Activated CD8-positive, alpha-beta memory T cell treated with anti-CD3 and anti-CD28 coated beads, Interleukin-2, amount 50 U/mL, for 4 hours (primary cell): ENCODE measurements around the gene LRRC32.

Experiments used
- DNase-seq: peaks from one replicate; pipeline ENCODE4 v3.0.0-alpha.2; 2020

Gene LRRC32, protein sequence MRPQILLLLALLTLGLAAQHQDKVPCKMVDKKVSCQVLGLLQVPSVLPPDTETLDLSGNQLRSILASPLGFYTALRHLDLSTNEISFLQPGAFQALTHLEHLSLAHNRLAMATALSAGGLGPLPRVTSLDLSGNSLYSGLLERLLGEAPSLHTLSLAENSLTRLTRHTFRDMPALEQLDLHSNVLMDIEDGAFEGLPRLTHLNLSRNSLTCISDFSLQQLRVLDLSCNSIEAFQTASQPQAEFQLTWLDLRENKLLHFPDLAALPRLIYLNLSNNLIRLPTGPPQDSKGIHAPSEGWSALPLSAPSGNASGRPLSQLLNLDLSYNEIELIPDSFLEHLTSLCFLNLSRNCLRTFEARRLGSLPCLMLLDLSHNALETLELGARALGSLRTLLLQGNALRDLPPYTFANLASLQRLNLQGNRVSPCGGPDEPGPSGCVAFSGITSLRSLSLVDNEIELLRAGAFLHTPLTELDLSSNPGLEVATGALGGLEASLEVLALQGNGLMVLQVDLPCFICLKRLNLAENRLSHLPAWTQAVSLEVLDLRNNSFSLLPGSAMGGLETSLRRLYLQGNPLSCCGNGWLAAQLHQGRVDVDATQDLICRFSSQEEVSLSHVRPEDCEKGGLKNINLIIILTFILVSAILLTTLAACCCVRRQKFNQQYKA

GRCh38 chr11:76670485-76671236 is at the start of gene LRRC32:
TSS of gene LRRC32 (minus strand) at chr11:76670747. CDS start at chr11:76665954, 4,793 bp downstream.
- peak; percentile 27 for DNase-seq

DNA sequence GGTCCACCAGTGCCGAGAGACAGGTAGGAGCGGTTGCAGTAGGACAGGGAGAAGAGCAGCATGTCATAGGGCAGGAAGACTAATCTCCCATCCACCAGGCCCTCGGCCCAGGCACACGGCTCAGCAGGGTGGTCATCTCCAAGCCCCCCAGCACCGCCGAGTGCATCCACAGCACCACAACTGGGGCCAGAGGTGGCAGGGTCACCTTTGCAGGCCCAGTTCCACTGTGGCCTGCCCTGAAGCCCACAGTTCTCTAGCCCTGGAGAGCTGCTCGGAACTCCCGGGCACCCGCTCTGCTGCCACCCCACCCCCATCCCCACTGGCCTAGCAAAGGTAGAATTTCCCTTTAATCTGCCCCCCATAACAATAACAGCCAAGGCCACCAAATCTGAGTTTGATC is 49.1 kb upstream of the LRRC32 start:
- DNase-seq = no peak

DNA sequence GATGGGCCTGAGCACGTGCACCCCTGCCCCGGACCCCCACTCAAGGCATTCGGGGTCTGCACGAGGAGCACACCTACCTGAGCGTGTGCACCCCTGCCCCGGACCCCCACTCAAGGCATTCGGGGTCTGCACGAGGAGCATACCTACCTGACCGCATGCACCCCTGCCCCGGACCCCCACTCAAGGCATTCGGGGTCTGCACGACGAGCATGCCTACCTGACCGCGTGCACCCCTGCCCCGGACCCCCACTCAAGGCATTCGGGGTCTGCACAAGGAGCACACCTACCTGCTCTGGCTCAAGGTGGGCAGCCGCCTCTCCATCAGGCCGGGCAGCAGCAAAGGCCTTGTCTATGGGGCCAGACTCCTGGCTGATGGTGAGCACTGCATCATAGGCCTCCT is 48.7 kb upstream of the LRRC32 start:
- no peak for DNase-seq

DNA sequence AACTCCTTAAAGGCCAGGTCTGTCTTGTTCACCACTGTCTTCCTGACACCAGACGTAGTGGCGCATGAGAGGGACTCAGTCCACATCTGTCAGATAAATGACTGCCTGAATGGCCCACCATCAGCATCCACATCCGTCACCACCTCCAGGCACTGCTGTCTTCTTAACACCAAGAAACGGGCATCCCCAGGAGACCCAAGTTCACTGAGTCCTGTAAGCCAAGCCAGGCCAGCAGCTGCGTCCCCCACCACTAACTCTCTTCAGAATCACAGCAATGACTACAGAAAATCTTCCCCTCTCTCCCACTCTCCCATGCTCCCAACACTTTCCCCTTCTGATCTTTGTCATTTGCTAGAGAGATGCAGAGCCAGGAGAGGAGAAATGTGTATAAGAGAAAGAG is 47.3 kb upstream of the LRRC32 start:
- DNase-seq = no peak

DNA sequence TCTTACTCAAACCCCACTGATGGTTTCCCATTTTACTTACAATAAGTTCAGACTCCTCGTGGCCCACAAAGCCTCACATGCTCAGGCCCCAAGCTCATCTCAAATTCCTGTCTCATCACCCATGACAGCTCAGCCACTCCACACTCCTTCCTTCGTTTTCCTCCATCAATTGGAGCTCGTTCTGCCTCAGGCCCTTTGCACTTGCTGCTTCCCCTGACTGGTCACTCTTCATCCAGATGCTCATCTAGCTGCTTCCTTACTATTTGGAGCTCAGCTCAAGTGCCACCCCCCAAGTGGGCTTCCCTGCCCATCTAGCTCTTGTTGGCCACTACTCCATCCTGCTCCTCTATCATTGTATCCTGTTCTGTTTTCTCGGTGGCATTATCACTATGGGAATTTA is 46.8 kb upstream of the LRRC32 start:
- DNase-seq = no peak

GRCh38 chr11:76716268-76716667 is 45.7 kb upstream of the LRRC32 start:
- no peak for DNase-seq

DNA sequence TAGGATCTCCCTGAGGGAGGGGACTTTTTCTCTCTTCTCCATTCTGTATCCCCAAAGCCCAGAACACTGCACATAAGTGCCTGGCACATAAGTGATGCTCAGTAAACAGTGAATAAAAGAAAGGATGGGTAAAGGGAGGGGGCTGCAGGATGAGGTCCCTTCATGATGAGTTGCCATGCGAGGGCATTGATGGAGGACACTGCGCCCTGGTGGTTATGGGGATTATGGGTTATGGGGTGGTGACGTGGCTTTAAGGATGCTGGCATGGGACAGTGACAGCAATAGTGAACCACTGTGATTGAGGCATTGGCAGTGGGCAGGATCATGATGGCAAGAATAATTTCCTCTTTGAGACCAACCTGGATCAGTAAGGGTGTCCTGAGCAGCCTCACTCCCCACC is 43.9 kb upstream of the LRRC32 start:
- DNase-seq = no peak

DNA sequence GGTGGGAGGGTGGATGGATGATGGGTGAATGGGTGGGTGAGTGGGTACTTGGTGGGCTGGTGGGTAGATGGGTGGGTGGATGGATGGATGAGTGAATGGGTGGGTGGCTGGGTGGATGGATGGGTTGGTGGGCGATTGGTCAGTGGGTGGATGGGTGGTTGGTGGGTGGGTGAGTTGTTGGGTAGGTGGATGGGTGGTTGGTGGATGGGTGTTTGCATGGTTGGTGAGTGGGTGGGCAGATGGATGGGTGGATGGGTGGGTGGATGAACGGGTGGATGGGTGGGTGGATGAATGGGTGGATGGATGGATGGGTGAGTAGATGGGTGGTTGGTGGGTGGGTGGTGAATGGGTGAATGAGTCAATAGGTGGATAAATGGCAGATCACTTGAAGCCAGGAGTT is 43.0 kb upstream of the LRRC32 start:
- no peak for DNase-seq

GRCh38 chr11:76712125-76712524 is 41.6 kb upstream of the LRRC32 start:
- no peak for DNase-seq

GRCh38 chr11:76709756-76710155 is 39.2 kb upstream of the LRRC32 start:
- no peak for DNase-seq

- DNase-seq = no peak
These were observed 38.6 kb upstream of the LRRC32 start for GRCh38 chr11:76708972-76709660.

DNA sequence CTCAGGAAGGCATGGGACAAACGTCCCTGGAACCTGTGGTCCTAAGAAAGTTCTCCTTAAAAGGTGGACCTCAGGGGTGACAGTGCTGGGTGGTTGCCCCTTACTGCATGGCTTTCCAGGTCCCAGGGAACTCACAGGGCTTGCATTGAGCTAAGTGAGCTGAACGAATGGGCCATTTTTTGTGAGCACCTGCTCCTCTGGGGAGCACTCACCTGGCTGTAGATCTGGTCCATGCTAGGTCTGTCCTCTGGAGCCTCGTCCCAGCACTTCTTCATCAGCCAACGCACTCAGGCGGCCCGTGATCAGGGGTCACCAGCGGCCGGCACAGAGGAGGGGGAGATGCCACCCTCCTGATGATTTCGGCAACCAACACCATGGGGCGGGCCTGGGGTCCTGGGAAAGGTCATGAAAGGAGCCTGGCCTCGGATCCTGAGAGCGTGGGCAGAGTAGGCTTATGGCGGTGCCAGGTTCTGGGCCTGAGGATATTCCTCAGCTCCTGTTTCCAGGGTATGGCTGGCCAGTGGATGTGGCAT is 36.8 kb upstream of the LRRC32 start:
- DNase-seq = no peak

GRCh38 chr11:76706667-76707066 is 36.1 kb upstream of the LRRC32 start:
- no peak for DNase-seq

GRCh38 chr11:76705826-76706225 is 35.3 kb upstream of the LRRC32 start:
- DNase-seq = no peak

GRCh38 chr11:76704171-76704948 is 33.8 kb upstream of the LRRC32 start:
- no peak for DNase-seq

DNA sequence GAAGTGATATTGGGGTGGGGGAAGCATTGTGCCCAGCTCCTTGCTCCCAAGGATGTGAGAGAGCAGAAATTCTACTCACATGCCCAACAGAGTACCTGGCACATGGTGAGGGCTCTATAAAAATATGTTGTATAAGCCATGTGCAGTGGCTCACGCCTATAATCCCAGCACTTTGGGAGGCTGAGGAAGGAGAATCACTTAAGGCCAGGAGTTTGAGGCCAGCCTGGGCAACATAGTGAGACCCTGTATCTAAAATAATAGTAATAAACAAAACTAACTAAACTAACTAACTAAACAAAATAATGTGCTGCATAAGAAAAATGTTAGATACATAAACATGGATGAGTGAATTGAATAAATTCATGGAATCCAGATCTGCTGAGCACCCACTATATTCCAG is 33.2 kb upstream of the LRRC32 start:
- DNase-seq = no peak

GRCh38 chr11:76702336-76703128 is 32.0 kb upstream of the LRRC32 start:
- DNase-seq = no peak

- DNase-seq = no peak
These were observed 30.9 kb upstream of the LRRC32 start for GRCh38 chr11:76701294-76702040.

- no peak for DNase-seq
These were observed 29.9 kb upstream of the LRRC32 start for GRCh38 chr11:76700177-76701100.
